ENCODE data around the gene FAHD2A. TPM values are rescaled to one million over a fixed set of nuclear protein-coding genes. Genes with fewer than 3 reads are reported as not detected.

The FAHD2A gene
- total RNA-seq, 1 donor from 2014 or later, result 42.0 TPM

- TF ChIP-seq POLR2AphosphoS5 (IDR thresholded peaks at IDR 0.05; ENCODE audit: insufficient read depth in 1 of 2, low read depth in 1 of 2) (no peak), CTCF (IDR thresholded peaks at IDR 0.05) (no peak), POLR2A (IDR thresholded peaks at IDR 0.05) (no peak)
- peaks cover 0 to 11% of the 10 kb centered on the region in 2 donors for H3K36me3 ChIP-seq
- H3K27me3 ChIP-seq, result no peaks in the 10 kb centered on the region
- no peak overlapping the region for H3K4me3 ChIP-seq
- H3K4me1 ChIP-seq, result no peaks in the 10 kb centered on the region
- DNase-seq (ENCODE audit: extremely low spot score in 2 of 2), result no peak
- no peak overlapping the region for H3K27ac ChIP-seq
- intact Hi-C loops (cut with DNase I), result no loop called here
- H3K9me3 ChIP-seq, result no peaks in the 10 kb centered on the region
These were observed 29.7 kb upstream of the FAHD2A start for GRCh38 chr2:95372845-95373244.

- no peak overlapping the region for H3K4me3 ChIP-seq
- intact Hi-C loops (cut with DNase I), result no loop called here
- no peaks in the 10 kb centered on the region for H3K9me3 ChIP-seq
- no peaks in the 10 kb centered on the region for H3K27me3 ChIP-seq
- H3K4me1 ChIP-seq, result no peaks in the 10 kb centered on the region
- TF ChIP-seq CTCF (IDR thresholded peaks at IDR 0.05) (no peak), POLR2A (IDR thresholded peaks at IDR 0.05) (no peak), POLR2AphosphoS5 (IDR thresholded peaks at IDR 0.05; ENCODE audit: insufficient read depth in 1 of 2, low read depth in 1 of 2) (no peak)
- H3K36me3 ChIP-seq, result peaks cover 0 to 11% of the 10 kb centered on the region in 2 donors
- no peak overlapping the region for H3K27ac ChIP-seq
- DNase-seq (ENCODE audit: extremely low spot score in 2 of 2), result no peak
These were observed 28.5 kb upstream of the FAHD2A start for GRCh38 chr2:95374029-95374428.

GRCh38 chr2:95374451-95374920 lies 28.0 kb upstream of the FAHD2A start:
- DNase-seq (ENCODE audit: extremely low spot score in 2 of 2), result no peak
- Histone ChIP-seq H3K9me3 (no peaks in the 10 kb centered on the region), H3K4me1 (no peaks in the 10 kb centered on the region)

GRCh38 chr2:95374921-95375471 lies 27.5 kb upstream of the FAHD2A start:
- no peaks in the 10 kb centered on the region for H3K4me1 ChIP-seq
- intact Hi-C loops (cut with DNase I), result no loop called here
- no peaks in the 10 kb centered on the region for H3K9me3 ChIP-seq
- TF ChIP-seq POLR2AphosphoS5 (IDR thresholded peaks at IDR 0.05; ENCODE audit: insufficient read depth in 1 of 2, low read depth in 1 of 2), result no peak
- TF ChIP-seq POLR2A (IDR thresholded peaks at IDR 0.05), result no peak
- TF ChIP-seq CTCF (IDR thresholded peaks at IDR 0.05), result no peak
- no peak overlapping the region for H3K4me3 ChIP-seq
- H3K27me3 ChIP-seq, result no peaks in the 10 kb centered on the region
- peaks cover 0 to 11% of the 10 kb centered on the region in 2 donors for H3K36me3 ChIP-seq
- DNase-seq (ENCODE audit: extremely low spot score in 2 of 2), result no peak
- no peak overlapping the region for H3K27ac ChIP-seq

More at GRCh38 chr2:95374451-95374920, 28.0 kb upstream of the FAHD2A start:
- TF ChIP-seq POLR2AphosphoS5 (IDR thresholded peaks at IDR 0.05; ENCODE audit: insufficient read depth in 1 of 2, low read depth in 1 of 2) (no peak), POLR2A (IDR thresholded peaks at IDR 0.05) (no peak), CTCF (IDR thresholded peaks at IDR 0.05) (no peak)
- Histone ChIP-seq H3K36me3 (peaks cover 0 to 11% of the 10 kb centered on the region in 2 donors), H3K27ac (no peak overlapping the region), H3K4me3 (no peak overlapping the region), H3K27me3 (no peaks in the 10 kb centered on the region)
- intact Hi-C loops (cut with DNase I), result no loop called here

GRCh38 chr2:95375532-95376150 lies 26.9 kb upstream of the FAHD2A start:
- H3K9me3 ChIP-seq, result no peaks in the 10 kb centered on the region
- no peak overlapping the region for H3K4me3 ChIP-seq
- H3K4me1 ChIP-seq, result no peaks in the 10 kb centered on the region
- no peaks in the 10 kb centered on the region for H3K27me3 ChIP-seq
- no peak for DNase-seq (ENCODE audit: extremely low spot score in 2 of 2)
- H3K27ac ChIP-seq, result no peak overlapping the region
- intact Hi-C loops (cut with DNase I), result no loop called here
- peaks cover 0 to 11% of the 10 kb centered on the region in 2 donors for H3K36me3 ChIP-seq
- TF ChIP-seq POLR2A (IDR thresholded peaks at IDR 0.05) (no peak), POLR2AphosphoS5 (IDR thresholded peaks at IDR 0.05; ENCODE audit: insufficient read depth in 1 of 2, low read depth in 1 of 2) (no peak), CTCF (IDR thresholded peaks at IDR 0.05) (no peak)

All from vagina (tissue), 2 donors.